Mesenchymal stem cell (in vitro differentiated cells and primary cell): ENCODE measurements around the gene KIF2A.

ENCODE experiments used
- DNase-seq: peaks from one replicate; pipeline ENCODE4 v3.0.0-alpha.2; 2013
- H2AFZ ChIP-seq: one replicate; pipeline ENCODE4 v1.6.1; 2013; ENCODE audit warnings: low read depth, mild to moderate bottlenecking, control low read depth, inconsistent platforms, low read length, moderate library complexity
- H2AK5ac ChIP-seq: 2 replicates; pipeline ENCODE4 v1.6.1; 2013; ENCODE audit warnings: low read length, moderate library complexity, mild to moderate bottlenecking, inconsistent platforms; ENCODE audit not compliant: severe bottlenecking
- H2BK120ac ChIP-seq: one replicate; pipeline ENCODE4 v1.6.1; 2013; ENCODE audit warnings: low read depth, mild to moderate bottlenecking, inconsistent platforms, low read length, moderate library complexity
- H2BK12ac ChIP-seq, 2 experiments: one replicate each; pipeline ENCODE4 v1.6.1; 2013; ENCODE audit warnings: inconsistent platforms in 2 of 2, low read length in 2 of 2, mild to moderate bottlenecking in 2 of 2, moderate library complexity in 2 of 2, control low read depth in 1 of 2
- H2BK15ac ChIP-seq: one replicate; pipeline ENCODE4 v1.6.1; 2013; ENCODE audit warnings: mild to moderate bottlenecking, low read depth, inconsistent platforms; ENCODE audit not compliant: poor library complexity, severe bottlenecking
- H2BK5ac ChIP-seq: 2 replicates; pipeline ENCODE4 v1.6.1; 2013; ENCODE audit warnings: low read depth, mild to moderate bottlenecking, low read length, control low read depth, inconsistent platforms; ENCODE audit not compliant: poor library complexity, severe bottlenecking
- H3K14ac ChIP-seq, 2 experiments: one replicate each; pipeline ENCODE4 v1.6.1; 2013; ENCODE audit warnings: inconsistent platforms in 2 of 2, low read length in 2 of 2, control low read depth in 1 of 2, mild to moderate bottlenecking in 1 of 2, moderate library complexity in 1 of 2
- H3K18ac ChIP-seq, 2 experiments: one replicate each; pipeline ENCODE4 v1.6.1; 2013; ENCODE audit warnings: inconsistent platforms in 2 of 2, low read length in 2 of 2, control low read depth in 1 of 2, low read depth in 1 of 2, mild to moderate bottlenecking in 1 of 2
- H3K23ac ChIP-seq, 2 experiments: one replicate each; pipeline ENCODE4 v1.6.1; 2013; ENCODE audit warnings: inconsistent platforms in 2 of 2, low read length in 2 of 2, mild to moderate bottlenecking in 2 of 2, moderate library complexity in 2 of 2, control low read depth in 1 of 2
- H3K27ac ChIP-seq: 2 replicates; pipeline ENCODE4 v1.5.1; 2013; ENCODE audit warnings: mild to moderate bottlenecking, moderate library complexity, low read length, control low read depth, inconsistent platforms; ENCODE audit not compliant: poor library complexity, severe bottlenecking
- H3K27me3 ChIP-seq, 2 experiments: 2 replicates each; pipeline versions ENCODE4 v1.6.1 to v1.7.0; 2013; ENCODE audit warnings: low read length in 2 of 2, mild to moderate bottlenecking in 2 of 2, moderate library complexity in 2 of 2, control low read depth in 1 of 2, inconsistent platforms in 1 of 2; ENCODE audit not compliant: control insufficient read depth in 1 of 2, insufficient read depth in 1 of 2
- H3K36me3 ChIP-seq, 2 experiments: 2 replicates each; pipeline versions ENCODE4 v1.6.1 to v1.7.0; 2013; ENCODE audit warnings: low read length in 2 of 2, control low read depth in 1 of 2, inconsistent platforms in 1 of 2, low read depth in 1 of 2, mild to moderate bottlenecking in 1 of 2; ENCODE audit not compliant: insufficient read depth in 2 of 2, control insufficient read depth in 1 of 2
- H3K4ac ChIP-seq, 2 experiments: one replicate each; pipeline ENCODE4 v1.6.1; 2013; ENCODE audit warnings: inconsistent platforms in 2 of 2, low read length in 2 of 2, mild to moderate bottlenecking in 2 of 2, moderate library complexity in 2 of 2, control low read depth in 1 of 2, low read depth in 1 of 2
- H3K4me1 ChIP-seq: 2 replicates; pipeline ENCODE4 v1.6.1; 2013; ENCODE audit warnings: low read depth, low read length, control low read depth; ENCODE audit not compliant: control insufficient read depth, insufficient read depth
- H3K4me2 ChIP-seq: 2 replicates; pipeline ENCODE4 v1.6.1; 2013; ENCODE audit warnings: low read length, mild to moderate bottlenecking, inconsistent platforms; ENCODE audit not compliant: poor library complexity, severe bottlenecking
- H3K4me3 ChIP-seq, 2 experiments: 2 replicates each; pipeline versions ENCODE4 v1.5.1 to v1.7.0; 2013; ENCODE audit warnings: low read length in 2 of 2, mild to moderate bottlenecking in 2 of 2, control low read depth in 1 of 2, low read depth in 1 of 2; ENCODE audit not compliant: insufficient read depth in 1 of 2
- H3K79me1 ChIP-seq: replicated peaks from 2 replicates; pipeline ENCODE4 v1.6.1; 2013; ENCODE audit warnings: mild to moderate bottlenecking, control low read depth, low read length, inconsistent platforms; ENCODE audit not compliant: poor library complexity, severe bottlenecking
- H3K9ac ChIP-seq: 2 replicates; pipeline ENCODE4 v1.7.0; 2013; ENCODE audit warnings: mild to moderate bottlenecking, low read length, moderate library complexity
- H3K9me3 ChIP-seq: 2 replicates; pipeline ENCODE4 v1.7.0; 2013; ENCODE audit warnings: mild to moderate bottlenecking, low read length; ENCODE audit not compliant: control insufficient read depth
- H4K8ac ChIP-seq: one replicate; pipeline ENCODE4 v1.6.1; 2013; ENCODE audit warnings: inconsistent platforms, mild to moderate bottlenecking, low read length, moderate library complexity
- H4K91ac ChIP-seq: one replicate; pipeline ENCODE4 v1.6.1; 2013; ENCODE audit warnings: mild to moderate bottlenecking, low read length, inconsistent platforms
- WGBS: methylation state at CpG from one replicate; pipeline ENCODE4 v1.1.7; 2013; ENCODE audit warnings: mixed read lengths; 5-methylcytosine and 5-hydroxymethylcytosine counted together

Gene KIF2A

DNA sequence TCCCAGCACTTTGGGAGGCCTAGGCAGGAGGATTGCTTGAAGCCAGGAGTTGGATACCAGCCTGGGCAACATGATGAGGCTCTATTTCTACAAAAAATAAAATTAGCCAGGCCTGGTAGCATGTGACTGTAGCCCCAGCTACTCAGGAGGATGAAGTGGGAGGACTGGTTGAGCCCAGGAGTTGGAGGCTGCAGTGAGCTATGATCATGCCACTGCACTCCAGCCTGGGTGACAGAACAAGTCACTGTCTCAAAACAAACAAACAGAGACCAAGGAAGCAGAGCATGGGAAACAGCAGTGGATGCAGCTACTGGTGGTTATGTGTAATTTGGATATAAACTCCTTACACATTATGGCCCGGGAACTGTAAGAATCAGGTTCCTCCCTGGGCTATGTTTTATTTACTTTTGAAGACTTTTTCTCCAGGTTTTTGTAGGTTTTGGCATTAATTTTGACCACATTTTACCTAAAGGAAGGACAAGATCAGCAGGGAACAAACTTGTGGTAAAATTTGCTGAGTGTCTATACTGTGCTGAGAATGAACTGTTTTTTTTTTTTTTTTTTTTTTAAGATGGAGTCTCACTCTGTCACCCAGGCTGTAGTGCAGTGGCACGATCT, 8.3 kb downstream of the KIF2A start:
- Histone ChIP-seq H4K8ac (no peak overlapping the region), H3K27ac (no peak overlapping the region), H3K36me3 (no peaks in the 10 kb centered on the region), H3K18ac (no peak overlapping the region), H3K14ac (no peak overlapping the region), H2AK5ac (no peak overlapping the region), H3K4me3 (no peak overlapping the region), H3K79me1 (no peaks in the 10 kb centered on the region), H4K91ac (no peak overlapping the region), H3K4me2 (no peak overlapping the region), H3K9me3 (no peaks in the 10 kb centered on the region), H2BK15ac (no peak overlapping the region), H3K4me1 (peaks cover 5% of the 10 kb centered on the region), H3K9ac (no peak overlapping the region), H3K27me3 (no peaks in the 10 kb centered on the region), H3K4ac (no peak overlapping the region), H2BK12ac (no peak overlapping the region), H2AFZ (no peak overlapping the region), H2BK5ac (peak overlapping the region; percentile 10), H2BK120ac (no peak overlapping the region), H3K23ac (no peak overlapping the region)
- WGBS, result 100% methylated on average over 1 of the region's 2 CpGs
- DNase-seq, result no peak

DNA sequence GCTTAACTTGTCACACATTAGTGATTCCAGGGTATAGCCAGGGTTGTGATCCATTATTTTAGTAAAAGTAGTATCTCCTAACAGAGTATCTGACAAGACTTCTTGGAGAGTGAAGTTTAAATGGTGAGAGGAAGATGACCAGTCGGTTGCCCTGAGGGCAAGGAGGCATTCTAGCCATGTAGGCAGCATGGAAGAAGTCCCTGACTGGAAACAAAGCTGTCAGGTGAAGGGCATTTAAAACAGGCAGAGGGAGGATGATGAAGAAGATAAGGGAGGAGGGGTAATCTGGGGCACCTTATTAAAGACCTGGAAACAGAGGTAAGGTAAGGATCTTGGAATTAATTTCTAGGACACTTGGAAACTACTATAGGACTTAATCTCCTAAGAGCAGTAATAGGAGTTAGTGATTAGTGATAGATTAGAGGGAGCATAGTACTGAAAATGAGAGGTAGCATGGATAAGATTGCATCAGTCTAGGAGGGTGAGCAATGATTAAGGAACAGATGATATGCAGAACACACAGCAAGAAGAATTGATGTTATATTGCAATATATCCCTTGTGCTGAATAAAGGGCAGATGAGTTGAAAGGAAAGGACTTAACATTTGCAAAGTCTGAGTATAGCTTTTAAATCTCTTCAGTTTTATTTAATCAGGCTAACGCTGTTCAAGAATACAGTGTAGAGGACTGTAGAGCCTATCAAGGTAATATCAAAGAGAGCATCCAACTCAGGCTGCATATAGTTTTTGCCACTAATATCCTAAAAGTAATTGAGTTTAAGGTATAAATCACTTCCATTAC, 9.6 kb downstream of the KIF2A start:
- no peak for DNase-seq
- Histone ChIP-seq H3K4me2 (no peak overlapping the region), H3K23ac (no peak overlapping the region), H3K4me3 (no peak overlapping the region), H3K9ac (no peak overlapping the region), H2AFZ (no peak overlapping the region), H3K27ac (no peak overlapping the region), H4K8ac (no peak overlapping the region), H3K9me3 (no peaks in the 10 kb centered on the region), H2AK5ac (no peak overlapping the region), H3K14ac (no peak overlapping the region), H4K91ac (no peak overlapping the region), H2BK15ac (no peak overlapping the region), H3K79me1 (no peaks in the 10 kb centered on the region), H3K36me3 (no peaks in the 10 kb centered on the region), H3K4me1 (peaks cover 5% of the 10 kb centered on the region), H2BK120ac (peak overlapping the region; percentile 34), H3K18ac (no peak overlapping the region), H2BK12ac (no peak overlapping the region), H2BK5ac (no peak overlapping the region), H3K4ac (no peak overlapping the region), H3K27me3 (no peaks in the 10 kb centered on the region)
- WGBS, result 91% methylated on average over 1 of the region's 2 CpGs

DNA sequence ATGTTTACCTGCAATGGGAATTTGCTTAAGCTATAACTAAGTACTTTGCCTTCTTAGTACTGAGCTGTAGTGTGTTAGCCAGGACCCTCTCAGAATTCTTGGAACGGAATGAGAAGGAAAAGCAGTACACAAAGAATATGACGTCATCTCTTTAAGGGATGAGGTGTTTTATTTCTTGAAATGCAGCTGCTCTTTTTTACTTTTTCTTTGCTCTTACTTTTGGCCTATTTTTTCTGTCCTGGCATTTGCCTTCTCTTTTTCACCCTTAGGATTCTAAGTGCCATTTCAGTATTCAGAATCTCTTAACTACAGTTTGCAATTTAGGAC, 10.1 kb downstream of the KIF2A start:
- Histone ChIP-seq H3K79me1 (no peaks in the 10 kb centered on the region), H2BK15ac (no peak overlapping the region), H3K18ac (no peak overlapping the region), H2AK5ac (no peak overlapping the region), H3K9me3 (no peaks in the 10 kb centered on the region), H2BK5ac (no peak overlapping the region), H3K4me3 (no peak overlapping the region), H3K27me3 (no peaks in the 10 kb centered on the region), H3K27ac (no peak overlapping the region), H3K23ac (no peak overlapping the region), H3K4me2 (no peak overlapping the region), H2AFZ (no peak overlapping the region), H2BK120ac (no peak overlapping the region), H3K4ac (no peak overlapping the region), H3K4me1 (peaks cover 5% of the 10 kb centered on the region), H4K91ac (no peak overlapping the region), H3K9ac (no peak overlapping the region), H3K14ac (no peak overlapping the region), H2BK12ac (no peak overlapping the region), H3K36me3 (no peaks in the 10 kb centered on the region), H4K8ac (no peak overlapping the region)
- 0% methylated on average over 1 of the region's 2 CpGs for WGBS
- DNase-seq, result no peak

DNA sequence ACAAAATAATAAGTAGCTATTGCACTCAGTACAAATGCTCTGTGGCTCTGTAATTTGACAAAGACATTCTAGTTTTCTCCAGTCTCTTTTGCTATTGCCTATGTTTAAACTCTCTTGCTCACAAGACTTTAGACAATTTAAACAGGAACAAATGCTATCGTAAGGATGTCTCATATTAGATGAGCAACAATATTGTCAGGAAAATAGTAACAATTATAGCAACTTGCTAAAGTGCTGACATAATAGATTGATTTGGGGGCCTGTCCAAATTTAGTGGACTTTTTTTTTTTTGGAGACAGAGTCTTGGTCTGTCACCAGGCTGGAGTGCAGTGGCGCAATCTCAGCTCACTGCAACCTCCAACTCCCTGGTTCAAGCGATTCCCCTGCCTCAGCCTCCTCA, 11.8 kb downstream of the KIF2A start:
- Histone ChIP-seq H3K4me2 (no peak overlapping the region), H3K79me1 (no peaks in the 10 kb centered on the region), H3K18ac (no peak overlapping the region), H3K9me3 (no peaks in the 10 kb centered on the region), H3K14ac (no peak overlapping the region), H2BK15ac (no peak overlapping the region), H3K9ac (no peak overlapping the region), H2BK120ac (no peak overlapping the region), H2AK5ac (no peak overlapping the region), H2AFZ (no peak overlapping the region), H4K8ac (no peak overlapping the region), H2BK12ac (no peak overlapping the region), H4K91ac (no peak overlapping the region), H3K4me3 (no peak overlapping the region), H3K27ac (no peak overlapping the region), H3K27me3 (no peaks in the 10 kb centered on the region), H3K23ac (no peak overlapping the region), H3K36me3 (peaks cover 6 to 13% of the 10 kb centered on the region in 2 experiments), H3K4ac (no peak overlapping the region), H3K4me1 (peaks cover 5% of the 10 kb centered on the region), H2BK5ac (no peak overlapping the region)
- WGBS, result no CpG with 5 or more reads among the region's 3 CpGs
- no peak for DNase-seq
